Right renal cortex interstitium (tissue), 3 donors: ENCODE measurements around the gene DNAH17. TPM values are rescaled to one million over a fixed set of nuclear protein-coding genes. Genes with fewer than 3 reads are reported as not detected.

Experiments used
- DNase-seq, 3 donors: peaks; one replicate each; pipeline ENCODE4 v3.0.0-alpha.2; 2013; ENCODE audit warnings: low read depth in 3 of 3, low spot score in 2 of 3
- polyA plus RNA-seq, 3 donors: library from polyadenylated mRNA; unstranded; fragments of 120-200 nt; gene quantifications; one replicate each; pipeline ENCODE4 v1.2.1, GENCODE V29; 2013; ENCODE audit not compliant: insufficient read length in 3 of 3

DNAH17 gene
- polyA plus RNA-seq, 3 donors = 1.5 to 1.7 (median 1.7) TPM

GRCh38 chr17:78460951-78461798, 116.0 kb downstream of the DNAH17 start:
- no peak for DNase-seq

- no peak for DNase-seq
Observed at GRCh38 chr17:78460176-78460675, 117.0 kb downstream of the DNAH17 start.

- no peak for DNase-seq
Observed at GRCh38 chr17:78459696-78460095, 117.5 kb downstream of the DNAH17 start.

GRCh38 chr17:78458736-78459335, 118.4 kb downstream of the DNAH17 start:
- DNase-seq = no peak

GRCh38 chr17:78458091-78458490, 119.1 kb downstream of the DNAH17 start:
- no peak for DNase-seq

GRCh38 chr17:78454346-78454745, 122.8 kb downstream of the DNAH17 start:
- DNase-seq = no peak

- no peak for DNase-seq
Observed at GRCh38 chr17:78451753-78452152, 125.4 kb downstream of the DNAH17 start.

GRCh38 chr17:78450696-78451345, 126.4 kb downstream of the DNAH17 start:
- DNase-seq = no peak

- no peak for DNase-seq
Observed at GRCh38 chr17:78449983-78450595, 127.1 kb downstream of the DNAH17 start.

GRCh38 chr17:78448356-78448993, 128.7 kb downstream of the DNAH17 start:
- no peak for DNase-seq

GRCh38 chr17:78446833-78447232, 130.4 kb downstream of the DNAH17 start:
- no peak for DNase-seq

GRCh38 chr17:78444392-78444791, 132.8 kb downstream of the DNAH17 start:
- DNase-seq = no peak

GRCh38 chr17:78442648-78443218, 134.5 kb downstream of the DNAH17 start:
- DNase-seq = no peak

- no peak for DNase-seq
Observed at GRCh38 chr17:78441271-78441971, 135.8 kb downstream of the DNAH17 start.

GRCh38 chr17:78438694-78439325, 138.4 kb downstream of the DNAH17 start:
- no peak for DNase-seq

- no peak for DNase-seq
Observed at GRCh38 chr17:78438271-78438691, 138.9 kb downstream of the DNAH17 start.

- DNase-seq = no peak
Observed at GRCh38 chr17:78437508-78438169, 139.6 kb downstream of the DNAH17 start.

GRCh38 chr17:78435330-78436005, 141.7 kb downstream of the DNAH17 start:
- DNase-seq = no peak
